Measurements from ENCODE around the gene SLC44A2. TPM values are rescaled to one million over a fixed set of nuclear protein-coding genes. Genes with fewer than 3 reads are reported as not detected.

The SLC44A2 gene
- total and polyA plus RNA-seq, 9 donors, result 18.1 to 137 (median 52.3) TPM

DNA sequence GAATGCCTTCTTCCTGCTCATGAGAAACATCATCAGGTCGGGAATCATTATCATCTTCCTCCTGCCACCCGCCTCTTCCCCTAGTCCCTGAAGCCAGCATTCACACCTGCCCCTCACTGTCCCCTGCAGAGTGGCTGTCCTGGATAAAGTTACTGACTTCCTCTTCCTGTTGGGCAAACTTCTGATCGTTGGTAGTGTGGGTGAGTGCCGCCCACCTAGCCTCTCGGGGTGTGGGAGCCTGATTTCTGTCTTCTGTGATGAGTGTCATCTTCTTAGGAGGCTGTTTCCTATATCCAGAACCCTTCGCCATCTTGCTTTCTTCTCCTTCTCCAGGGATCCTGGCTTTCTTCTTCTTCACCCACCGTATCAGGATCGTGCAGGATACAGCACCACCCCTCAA, 12.5 kb downstream of the SLC44A2 start:
- H3K36me3 ChIP-seq, result no peaks in the 10 kb centered on the region
- no peaks in the 10 kb centered on the region for H3K4me1 ChIP-seq (ENCODE audit: insufficient read depth)
- TF ChIP-seq EP300 (IDR thresholded peaks at IDR 0.05) (no peak), POLR2A (IDR thresholded peaks at IDR 0.05) (no peak)
- TF ChIP-seq, protein P1, sequence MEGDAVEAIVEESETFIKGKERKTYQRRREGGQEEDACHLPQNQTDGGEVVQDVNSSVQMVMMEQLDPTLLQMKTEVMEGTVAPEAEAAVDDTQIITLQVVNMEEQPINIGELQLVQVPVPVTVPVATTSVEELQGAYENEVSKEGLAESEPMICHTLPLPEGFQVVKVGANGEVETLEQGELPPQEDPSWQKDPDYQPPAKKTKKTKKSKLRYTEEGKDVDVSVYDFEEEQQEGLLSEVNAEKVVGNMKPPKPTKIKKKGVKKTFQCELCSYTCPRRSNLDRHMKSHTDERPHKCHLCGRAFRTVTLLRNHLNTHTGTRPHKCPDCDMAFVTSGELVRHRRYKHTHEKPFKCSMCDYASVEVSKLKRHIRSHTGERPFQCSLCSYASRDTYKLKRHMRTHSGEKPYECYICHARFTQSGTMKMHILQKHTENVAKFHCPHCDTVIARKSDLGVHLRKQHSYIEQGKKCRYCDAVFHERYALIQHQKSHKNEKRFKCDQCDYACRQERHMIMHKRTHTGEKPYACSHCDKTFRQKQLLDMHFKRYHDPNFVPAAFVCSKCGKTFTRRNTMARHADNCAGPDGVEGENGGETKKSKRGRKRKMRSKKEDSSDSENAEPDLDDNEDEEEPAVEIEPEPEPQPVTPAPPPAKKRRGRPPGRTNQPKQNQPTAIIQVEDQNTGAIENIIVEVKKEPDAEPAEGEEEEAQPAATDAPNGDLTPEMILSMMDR (IDR thresholded peaks at IDR 0.05), result no peak
- no peaks in the 10 kb centered on the region for H3K9me3 ChIP-seq
- no peak for DNase-seq
- no peak overlapping the region for H3K27ac ChIP-seq
- H3K4me3 ChIP-seq, result no peak overlapping the region
- intact Hi-C loops (cut with DNase I), result no loop called here
- H3K27me3 ChIP-seq, result no peaks in the 10 kb centered on the region
- 76 to 77% (median 76%) methylated on average over 8 of the region's 8 CpGs for WGBS, 3 donors

DNA sequence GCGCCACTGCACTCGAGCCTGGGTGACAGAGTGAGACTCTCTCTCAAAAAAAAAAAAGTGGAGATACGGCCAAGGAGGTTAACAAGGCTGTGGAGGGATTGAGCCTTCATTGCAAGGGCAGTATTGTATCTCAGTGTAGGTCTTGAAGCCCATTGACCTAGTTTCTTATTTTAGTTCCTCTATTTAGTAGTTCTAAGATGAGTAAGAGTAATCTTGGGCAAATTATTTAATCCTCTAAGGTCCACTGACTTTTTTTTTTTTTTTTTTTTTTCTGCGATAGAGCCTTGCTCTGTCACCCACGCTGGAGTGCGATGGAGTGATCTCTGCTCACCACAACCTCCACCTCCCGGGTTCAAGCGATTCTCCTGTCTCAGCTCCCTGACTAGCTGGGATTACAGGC, 14.5 kb downstream of the SLC44A2 start:
- Histone ChIP-seq H3K27me3 (no peaks in the 10 kb centered on the region), H3K4me1 (ENCODE audit: insufficient read depth) (no peaks in the 10 kb centered on the region), H3K36me3 (no peaks in the 10 kb centered on the region), H3K27ac (no peak overlapping the region), H3K4me3 (no peak overlapping the region), H3K9me3 (no peaks in the 10 kb centered on the region)
- DNase-seq, result no peak
- no peak for TF ChIP-seq POLR2A (IDR thresholded peaks at IDR 0.05)
- TF ChIP-seq, protein P1 (IDR thresholded peaks at IDR 0.05), result no peak
- no peak for TF ChIP-seq EP300 (IDR thresholded peaks at IDR 0.05)
- intact Hi-C loops (cut with DNase I), result no loop called here
- WGBS, 3 donors, result 81 to 89% (median 85%) methylated on average over 8 of the region's 8 CpGs

DNA sequence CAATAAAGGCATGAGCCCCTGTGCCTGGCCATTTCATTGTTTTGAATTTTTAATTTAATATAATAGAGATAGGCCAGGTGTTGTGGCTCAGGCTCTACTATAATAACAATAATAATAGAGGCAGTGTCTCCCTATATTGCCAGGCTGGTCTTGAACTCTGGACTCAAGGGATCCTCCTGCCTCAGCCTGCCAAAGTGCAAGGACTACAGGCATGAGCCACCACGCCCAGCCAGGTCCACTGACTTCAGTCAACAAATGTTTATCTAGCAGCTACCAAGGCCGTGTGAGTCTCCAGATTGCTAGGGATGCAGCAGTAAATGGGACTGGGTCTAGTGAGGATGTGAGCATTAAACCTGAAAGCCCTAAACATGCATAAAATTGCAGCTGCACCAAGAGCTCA, 15.0 kb downstream of the SLC44A2 start:
- TF ChIP-seq EP300 (IDR thresholded peaks at IDR 0.05) (no peak), POLR2A (IDR thresholded peaks at IDR 0.05) (no peak)
- TF ChIP-seq, protein P1 (IDR thresholded peaks at IDR 0.05), result no peak
- no peak for DNase-seq
- Histone ChIP-seq H3K4me3 (no peak overlapping the region), H3K9me3 (no peaks in the 10 kb centered on the region), H3K4me1 (ENCODE audit: insufficient read depth) (no peaks in the 10 kb centered on the region), H3K27ac (no peak overlapping the region), H3K27me3 (no peaks in the 10 kb centered on the region), H3K36me3 (no peaks in the 10 kb centered on the region)
- WGBS, 3 donors, result 64 to 65% (median 65%) methylated on average over 2 of the region's 2 CpGs
- intact Hi-C loops (cut with DNase I), result no loop called here

DNA sequence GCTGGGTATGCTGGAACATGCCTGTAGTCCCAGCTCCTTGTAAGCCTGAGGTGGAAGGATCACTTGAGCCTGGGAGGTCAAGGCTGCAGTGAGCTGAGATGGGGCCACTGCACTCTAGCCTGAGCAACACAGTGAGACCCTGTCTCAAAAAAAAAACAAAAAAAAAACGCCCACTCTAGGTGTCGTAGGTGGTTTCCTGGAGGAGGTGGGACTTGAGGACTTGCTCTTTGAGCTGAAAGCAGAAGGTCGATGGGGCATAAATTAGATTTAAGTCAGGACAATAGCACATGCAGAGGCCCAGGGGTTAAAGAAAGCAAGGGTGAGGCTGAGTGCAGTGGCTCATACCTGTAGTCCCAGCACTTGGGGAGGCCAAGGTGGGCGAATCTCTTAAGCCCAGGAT, 15.9 kb downstream of the SLC44A2 start:
- intact Hi-C loops (cut with DNase I), result no loop called here
- TF ChIP-seq EP300 (IDR thresholded peaks at IDR 0.05) (no peak), POLR2A (IDR thresholded peaks at IDR 0.05) (no peak)
- TF ChIP-seq, protein P1 (IDR thresholded peaks at IDR 0.05), result no peak
- Histone ChIP-seq H3K4me1 (ENCODE audit: insufficient read depth) (no peaks in the 10 kb centered on the region), H3K27ac (no peak overlapping the region), H3K27me3 (no peaks in the 10 kb centered on the region), H3K9me3 (no peaks in the 10 kb centered on the region), H3K4me3 (no peak overlapping the region), H3K36me3 (no peaks in the 10 kb centered on the region)
- 83 to 89% (median 85%) methylated on average over 4 of the region's 4 CpGs for WGBS, 3 donors
- DNase-seq, result no peak

All from ovary (tissue), 9 donors.